HS-27A (cell line): Measurements from ENCODE around the gene ZDHHC14.
"Not testable (repeated sequence)": the region's sequence is repeated elsewhere in the genome, so short reads cannot be mapped to it uniquely, and the experiment has no call there.

ENCODE experiments used
- DNase-seq: peaks from one replicate; pipeline ENCODE4 v3.0.0-alpha.2; 2012; ENCODE audit warnings: low read depth, missing footprints

ZDHHC14 gene

DNA sequence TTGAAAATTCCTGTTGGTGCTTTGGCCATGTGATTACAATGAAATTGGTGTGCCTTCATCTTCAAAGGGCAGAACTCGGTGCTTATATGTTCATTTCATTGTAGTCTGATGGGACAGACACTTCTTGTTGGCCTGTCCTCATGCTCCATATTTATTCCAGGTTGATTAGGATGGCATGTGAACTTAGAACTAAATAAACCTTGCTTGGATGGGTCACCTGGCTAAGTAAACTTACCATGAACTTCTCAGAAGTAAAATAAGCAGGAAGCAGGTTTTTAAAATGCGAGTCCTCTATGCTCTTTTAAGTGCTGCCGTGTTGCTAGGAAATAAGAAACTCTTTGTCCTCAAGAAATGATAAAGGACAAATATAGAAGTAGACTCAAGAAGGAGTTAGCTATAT is 26.7 kb downstream of the ZDHHC14 start:
- DNase-seq = no peak

DNA sequence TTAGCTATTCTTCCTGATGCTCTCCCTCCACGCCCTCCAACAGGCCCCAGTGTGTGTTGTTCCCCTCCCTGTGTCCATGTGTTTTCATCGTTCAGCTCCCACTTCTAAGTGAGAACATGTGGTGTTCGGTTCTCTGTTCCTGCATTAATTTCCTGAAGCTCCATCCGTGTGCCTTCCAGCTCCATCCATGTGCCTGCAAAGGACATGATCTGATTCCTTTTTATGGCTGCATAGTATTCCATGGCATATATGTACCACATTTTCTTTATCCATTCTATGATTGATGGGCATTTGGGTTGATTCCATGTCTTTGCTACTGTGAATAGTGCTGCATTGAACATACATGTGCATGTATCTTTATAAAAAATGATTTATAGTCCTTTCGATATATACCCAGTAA is 27.4 kb downstream of the ZDHHC14 start:
- DNase-seq = not testable (repeated sequence)

DNA sequence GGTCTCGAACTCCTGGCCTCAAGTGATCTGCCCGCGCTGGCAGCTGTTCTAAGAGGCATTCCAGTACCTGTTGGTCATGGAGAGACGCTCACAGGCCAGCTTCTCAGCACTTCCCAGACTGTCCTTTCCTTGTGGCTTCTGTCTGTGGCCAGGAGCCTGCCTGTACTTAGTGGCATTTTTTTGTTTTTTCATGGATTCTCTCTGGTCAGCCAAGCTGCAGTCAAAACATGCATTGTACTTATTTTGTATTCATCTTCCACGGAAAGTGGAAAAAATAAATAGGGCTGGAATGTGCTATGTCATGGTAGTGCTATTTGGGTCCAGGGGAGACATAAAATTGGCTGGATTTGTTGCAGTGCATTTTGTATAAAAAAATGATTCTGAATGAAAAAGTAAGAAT is 29.1 kb downstream of the ZDHHC14 start:
- DNase-seq = no peak

DNA sequence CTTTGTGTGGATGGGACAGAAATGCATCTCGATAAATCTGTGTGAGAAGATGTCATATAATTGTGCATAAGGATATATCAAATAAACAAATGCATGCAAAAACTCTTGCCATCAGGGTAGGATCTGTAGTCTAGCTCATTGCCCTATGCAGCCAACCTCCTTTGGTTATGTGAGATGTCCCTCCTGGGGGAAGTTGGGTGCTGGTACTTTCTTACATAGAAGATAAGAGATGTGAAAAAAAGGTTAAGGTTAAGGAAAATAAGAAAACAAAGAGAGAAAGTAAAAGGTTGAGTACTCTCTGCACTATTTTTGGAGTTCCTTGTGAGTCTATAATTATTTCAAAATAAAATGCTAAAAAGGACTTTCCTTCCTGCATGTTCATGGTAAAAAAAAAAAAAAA is 30.4 kb downstream of the ZDHHC14 start:
- no peak for DNase-seq

DNA sequence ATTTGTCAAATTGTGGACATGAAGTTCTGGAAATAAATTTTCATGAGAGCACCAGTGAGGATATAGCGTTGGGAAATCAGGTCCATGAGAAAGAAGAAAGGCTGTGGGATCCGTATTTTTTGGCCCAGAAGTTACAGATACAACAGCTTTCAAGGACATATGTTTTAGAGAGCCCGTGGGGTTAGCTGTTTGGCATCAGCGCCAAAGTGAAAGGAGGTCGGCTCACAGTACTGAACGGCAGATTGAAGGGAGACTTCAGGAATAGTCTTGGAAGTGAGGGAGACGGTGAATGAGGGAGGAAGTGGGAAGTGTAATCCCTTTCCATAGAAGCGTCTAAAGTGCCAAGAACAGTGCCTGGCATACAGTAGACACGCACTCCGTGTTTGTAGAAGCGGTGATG is 31.8 kb downstream of the ZDHHC14 start:
- DNase-seq = no peak

DNA sequence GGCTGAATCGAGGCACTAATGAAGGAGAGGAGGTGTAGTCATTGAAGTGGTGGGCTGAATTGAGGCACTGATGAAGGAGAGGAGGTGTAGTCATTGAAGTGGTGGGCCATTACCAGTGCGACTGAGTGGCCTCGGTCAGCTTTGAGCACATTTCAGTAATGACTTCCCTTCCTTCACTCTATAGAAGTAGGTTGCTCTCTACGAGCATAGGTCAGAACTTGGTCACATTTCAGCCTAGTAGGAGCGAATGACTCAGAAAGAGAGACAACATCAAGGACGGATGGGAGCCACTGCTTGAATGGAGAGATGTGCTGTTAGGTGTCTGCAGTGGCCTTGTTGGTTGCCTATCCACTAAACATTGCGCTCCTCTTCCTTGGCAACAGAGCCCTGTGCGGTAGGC is 39.5 kb downstream of the ZDHHC14 start:
- no peak for DNase-seq

DNA sequence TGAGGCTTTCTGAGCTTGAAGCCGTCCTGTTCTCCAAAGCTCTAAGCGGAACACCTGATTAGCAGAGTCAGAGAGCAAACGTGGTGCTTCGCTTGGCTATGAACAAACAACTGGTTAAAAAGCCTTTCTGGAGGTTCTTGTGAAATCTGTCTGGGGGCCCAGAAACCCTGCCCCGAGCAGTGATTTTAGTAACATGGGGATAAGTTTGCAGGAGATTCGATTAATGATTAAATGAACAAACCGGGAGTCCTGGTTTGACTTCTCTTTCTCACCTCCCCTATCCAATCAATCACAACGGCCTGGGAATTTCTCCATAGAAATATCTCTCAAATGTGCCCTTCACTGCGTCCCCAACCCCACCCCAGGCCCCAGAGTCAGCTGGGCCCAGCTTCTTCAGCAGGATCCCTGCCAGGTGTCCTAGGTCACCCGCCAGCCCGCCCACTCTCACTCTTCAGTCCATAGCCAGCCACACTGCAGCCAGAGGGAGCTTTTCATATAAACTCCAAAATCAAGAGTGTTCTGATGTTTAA is 43.6 kb downstream of the ZDHHC14 start:
- no peak for DNase-seq

DNA sequence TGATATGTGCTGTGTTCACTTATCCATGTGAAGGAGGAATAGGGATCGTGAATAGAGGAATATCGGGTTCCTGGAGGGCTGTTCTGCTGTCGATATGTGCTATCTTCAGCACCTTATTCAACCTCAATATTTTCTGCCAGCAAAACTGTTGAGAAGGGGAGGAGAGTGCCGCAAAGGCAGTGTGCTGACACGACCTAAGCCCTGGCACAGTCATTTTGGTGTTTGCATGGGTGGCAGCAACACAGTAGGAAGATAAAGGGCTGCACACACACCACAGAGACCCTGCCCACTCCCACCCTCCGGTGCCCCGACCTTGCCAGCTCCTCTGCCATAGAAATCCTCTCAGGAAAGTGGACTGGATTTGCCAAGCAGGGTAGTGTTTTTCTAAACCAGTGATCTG is 47.0 kb downstream of the ZDHHC14 start:
- no peak for DNase-seq

DNA sequence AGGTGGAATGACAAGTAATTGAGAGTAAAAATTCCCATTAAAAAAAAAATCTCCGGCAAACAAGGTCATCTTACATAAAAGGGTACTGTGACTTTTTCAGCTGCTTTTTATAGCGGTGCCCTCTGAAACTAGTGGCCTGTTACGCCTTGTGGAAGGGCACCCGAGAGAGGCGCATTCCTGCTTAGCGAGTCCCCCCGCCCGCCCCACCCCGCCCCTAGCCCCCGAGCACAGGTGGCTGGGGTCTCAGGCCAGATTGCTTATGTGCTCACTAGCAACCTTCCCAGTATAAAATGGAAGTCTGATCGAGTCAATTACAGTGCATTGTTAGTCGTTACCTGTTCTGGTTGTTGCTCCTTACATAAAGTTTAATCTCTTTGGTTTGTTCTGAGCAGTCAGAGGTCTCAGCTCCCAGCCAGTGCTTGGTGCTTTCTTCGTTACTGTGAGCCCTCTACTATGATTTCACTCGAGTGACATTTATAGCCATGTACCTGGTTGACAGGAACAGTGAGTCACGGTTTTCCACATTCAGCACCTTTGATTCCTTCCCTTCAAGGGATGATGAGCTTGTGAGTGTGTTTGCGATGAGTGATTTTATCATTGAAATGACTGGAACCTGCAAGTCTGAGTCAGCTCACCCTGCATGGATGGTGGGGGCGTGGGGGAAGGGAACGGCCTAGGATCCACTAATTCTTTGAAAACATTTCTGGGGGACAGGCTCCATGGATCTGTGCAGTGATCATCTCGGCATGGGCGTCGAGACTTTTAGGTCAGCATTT is 47.6 kb downstream of the ZDHHC14 start:
- no peak for DNase-seq

DNA sequence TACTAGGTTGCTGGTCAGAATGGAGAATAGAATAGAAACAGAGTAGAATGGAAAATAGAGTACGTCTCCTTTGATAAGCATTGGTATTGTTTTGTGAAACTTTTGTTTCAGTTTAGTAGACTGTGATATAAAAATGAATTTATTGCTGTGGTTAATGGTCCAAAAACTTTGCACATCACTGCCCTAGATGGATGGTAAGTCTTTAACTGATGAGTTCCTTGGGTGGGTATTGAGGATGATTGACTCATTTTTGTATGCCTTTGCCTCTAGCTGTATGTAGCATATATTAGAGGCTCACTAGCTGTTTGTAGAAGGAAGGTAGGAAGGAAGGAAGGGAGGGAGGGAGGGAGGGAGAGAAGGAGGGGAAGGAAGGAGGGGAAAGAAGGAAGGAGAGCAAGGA is 48.3 kb downstream of the ZDHHC14 start:
- DNase-seq = no peak

DNA sequence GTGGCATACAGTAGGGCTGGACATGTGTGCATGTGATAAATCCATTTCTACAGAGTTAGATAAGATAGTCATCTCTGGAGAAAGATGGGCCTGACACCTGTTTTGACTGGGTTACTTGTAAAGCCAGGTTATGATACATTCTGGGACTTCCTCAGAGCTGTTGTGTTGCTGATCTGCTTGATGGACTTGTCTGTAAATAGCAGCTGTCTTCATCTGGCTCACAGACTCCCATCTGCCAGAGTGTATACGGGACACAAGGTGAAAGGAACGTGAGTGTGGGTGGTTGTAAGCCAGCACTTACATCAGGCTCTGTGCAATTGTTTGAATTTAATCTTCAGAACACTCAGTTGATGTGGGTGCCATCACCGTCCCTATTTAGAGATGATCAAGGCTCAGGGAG is 49.8 kb downstream of the ZDHHC14 start:
- no peak for DNase-seq

DNA sequence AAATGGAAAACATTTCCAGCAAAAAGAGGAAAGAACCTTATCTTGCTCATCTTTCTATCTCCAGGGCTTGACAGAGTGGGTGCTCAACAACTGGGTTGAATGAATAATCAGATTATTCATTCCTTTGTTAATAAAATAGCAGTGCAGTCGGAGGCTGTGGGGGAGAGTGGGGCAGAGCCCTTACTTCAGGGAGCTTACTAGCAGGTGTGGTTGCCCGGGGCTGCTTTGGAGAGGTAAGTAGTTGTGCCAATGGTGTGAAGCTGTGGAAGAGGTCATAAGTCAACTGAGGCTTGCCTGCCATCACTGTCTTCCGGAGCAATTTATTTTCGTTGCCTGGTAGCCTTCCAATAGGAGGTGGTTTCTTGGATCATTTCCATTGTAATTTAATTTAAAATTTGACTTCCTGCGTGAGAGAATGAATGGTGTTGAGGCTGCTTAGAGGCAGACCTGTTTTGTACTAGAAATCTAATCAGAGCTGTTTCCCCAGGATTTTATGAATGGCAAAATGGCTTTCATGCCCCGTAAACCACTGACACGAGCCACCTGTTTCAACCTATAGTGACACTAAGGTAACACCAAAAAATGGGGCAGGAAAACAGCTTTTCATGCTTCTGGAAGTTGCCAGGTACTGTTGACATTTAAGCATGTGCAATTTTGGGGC is 51.4 kb downstream of the ZDHHC14 start:
- DNase-seq = no peak

DNA sequence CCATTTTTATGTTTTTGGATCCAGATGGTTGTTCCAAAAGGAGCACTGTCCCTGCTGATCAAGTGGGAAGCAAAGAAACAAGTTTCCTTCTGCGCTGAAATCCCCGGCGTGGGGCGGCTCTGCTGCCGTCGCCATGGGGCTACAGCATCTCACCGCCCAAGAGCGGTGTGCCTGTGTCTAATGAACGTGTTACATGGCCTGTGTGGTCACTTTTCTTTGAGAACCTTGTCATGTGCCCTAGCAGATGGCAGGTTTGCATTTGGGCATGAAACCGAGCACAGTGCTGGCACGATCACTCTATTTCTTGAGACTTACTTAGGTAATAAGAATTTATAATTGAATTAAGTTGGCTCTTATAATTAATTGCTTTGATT is 51.9 kb downstream of the ZDHHC14 start:
- no peak for DNase-seq

DNA sequence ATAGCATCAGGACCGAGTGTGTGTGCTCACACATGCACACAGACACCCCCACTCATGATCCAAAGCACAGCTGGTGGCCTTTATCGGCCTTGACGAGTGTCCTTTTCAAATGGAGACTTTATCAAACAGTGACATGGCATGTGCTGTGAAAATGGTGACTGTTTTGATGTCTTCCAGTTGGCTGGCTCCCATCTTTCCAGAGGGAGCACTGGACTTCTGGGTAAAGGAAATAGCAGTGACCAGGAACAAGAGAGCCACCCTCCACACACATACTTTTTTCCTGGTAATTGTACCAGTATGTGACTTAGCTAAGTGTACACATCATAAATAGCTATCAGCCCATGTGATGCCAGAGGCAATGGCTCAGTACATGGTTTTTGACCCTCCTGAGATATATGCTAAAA is 52.7 kb downstream of the ZDHHC14 start:
- DNase-seq = no peak

DNA sequence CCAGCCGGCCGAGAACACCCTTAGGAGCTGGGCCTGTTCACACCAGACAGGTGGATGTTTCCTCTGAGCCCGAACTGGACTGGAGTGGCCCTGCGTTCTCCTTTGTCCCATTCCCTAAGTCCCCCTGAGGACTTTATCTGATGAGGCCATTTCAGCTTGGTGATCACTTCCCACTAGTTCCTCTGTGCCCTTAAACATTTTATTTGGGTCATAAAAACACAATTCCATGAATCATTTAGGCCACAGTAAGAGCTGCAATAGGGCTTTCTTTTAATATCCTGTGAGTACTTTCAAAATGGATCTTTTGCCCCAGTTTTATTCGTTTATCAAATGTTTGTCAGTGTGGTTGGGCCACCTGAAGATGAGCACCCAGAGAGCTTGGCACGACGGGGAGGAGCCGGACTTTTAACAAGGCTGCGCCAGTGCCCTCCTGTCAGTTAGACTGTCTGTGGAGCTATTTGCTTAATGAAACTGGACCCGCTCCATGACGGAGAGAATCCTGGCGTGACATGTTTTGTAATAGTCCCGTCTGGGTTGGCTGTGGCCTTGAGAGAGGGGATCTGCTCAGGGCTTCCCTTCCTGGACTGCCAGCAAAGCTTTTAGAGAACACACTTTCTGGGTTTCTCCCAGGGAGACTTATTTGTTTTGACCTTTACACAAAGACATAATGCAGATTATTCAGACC is 53.5 kb downstream of the ZDHHC14 start:
- DNase-seq = no peak

DNA sequence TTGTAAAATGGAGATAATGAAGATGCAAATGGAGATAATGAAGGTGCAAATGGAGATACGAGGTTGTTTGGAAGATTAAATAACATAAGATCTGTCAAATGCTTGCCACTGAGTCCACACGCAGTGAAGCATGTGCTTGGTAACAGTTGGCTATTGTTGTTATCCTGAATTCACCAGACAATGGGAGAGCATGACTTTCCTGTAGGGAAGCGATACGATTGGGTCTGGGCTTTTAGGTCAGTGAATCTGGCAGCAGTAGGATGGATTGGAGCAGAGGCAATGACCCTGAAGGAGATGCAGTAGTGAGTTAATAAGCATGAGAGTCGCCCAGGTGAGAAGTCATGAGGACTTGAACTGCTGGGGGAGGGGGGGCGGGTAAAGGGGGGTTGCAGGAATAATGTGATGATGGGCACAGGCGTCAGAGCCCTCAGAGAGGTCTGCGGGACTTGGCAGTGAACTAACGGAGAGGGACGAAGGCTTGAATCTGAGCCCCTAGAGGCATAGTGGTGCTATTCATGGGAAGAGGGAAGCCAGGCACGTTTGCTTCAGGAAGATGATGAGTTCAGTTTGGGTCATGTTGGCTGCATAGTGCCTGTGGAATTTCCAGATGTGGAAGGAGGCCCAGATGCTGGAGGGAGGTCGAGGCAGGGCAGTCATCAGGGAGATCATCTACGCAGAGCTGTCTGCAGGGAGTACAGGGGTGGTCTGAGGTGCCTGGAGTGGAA is 55.4 kb downstream of the ZDHHC14 start:
- DNase-seq = no peak

DNA sequence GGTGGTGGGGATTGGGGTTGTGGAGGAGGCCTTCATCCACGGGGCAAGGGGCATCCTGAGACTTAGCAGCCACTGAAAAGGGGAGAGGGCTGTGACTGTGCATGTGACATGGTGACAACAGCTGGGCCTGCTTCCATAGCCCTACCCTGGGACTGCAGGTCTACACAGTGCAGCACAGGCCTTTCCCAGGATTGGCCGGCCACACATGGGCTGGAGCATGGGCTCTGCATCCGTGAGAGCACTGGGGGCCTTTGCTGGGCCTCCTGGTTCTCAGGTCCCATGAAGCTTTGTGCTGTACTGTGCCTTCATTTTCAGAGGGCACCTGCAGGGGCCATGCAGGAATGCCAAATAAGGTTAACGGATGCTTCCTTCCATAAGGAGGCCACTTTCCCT is 56.0 kb downstream of the ZDHHC14 start:
- DNase-seq = no peak

DNA sequence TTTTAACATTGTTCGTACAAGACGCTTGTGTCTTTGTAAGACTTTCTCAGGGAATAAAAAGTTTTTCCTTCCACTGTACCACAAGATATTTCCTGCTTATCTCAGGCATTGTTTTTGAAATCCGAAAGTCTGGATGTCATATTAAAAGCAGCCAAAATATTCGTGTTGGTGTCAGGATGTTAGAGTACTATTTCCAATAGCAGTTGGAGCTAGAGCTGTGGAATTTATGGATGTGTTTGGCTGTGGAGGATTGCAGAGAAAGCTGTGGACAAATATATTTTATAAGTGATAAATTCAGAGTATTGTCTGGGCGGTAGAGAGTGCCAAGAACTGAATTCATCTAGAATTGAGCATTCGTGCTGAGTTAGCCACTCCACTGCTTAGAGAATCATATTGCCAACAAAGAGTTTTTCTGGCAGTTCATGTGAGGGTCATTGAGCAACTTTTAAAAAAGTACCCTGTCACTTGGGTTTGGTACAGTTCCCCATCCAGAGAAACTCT is 57.7 kb downstream of the ZDHHC14 start:
- DNase-seq = no peak

DNA sequence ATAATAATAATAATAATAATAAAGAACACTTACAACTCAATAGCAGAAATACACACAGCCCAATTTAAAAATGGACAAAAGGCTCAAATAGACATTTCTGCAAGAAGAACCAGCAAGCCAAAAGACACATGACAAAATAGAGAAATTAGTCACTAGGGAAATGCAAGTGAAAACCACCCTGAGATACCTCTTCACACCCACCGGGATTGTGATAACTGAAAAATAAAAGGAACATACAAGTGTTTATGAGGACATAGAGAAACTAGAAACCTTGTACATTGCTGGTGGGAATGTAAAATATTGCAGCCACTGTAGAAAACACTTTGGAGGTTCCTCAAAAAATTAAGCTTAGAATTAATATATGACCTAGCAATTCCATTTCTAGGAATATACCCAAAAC is 59.2 kb downstream of the ZDHHC14 start:
- no peak for DNase-seq

DNA sequence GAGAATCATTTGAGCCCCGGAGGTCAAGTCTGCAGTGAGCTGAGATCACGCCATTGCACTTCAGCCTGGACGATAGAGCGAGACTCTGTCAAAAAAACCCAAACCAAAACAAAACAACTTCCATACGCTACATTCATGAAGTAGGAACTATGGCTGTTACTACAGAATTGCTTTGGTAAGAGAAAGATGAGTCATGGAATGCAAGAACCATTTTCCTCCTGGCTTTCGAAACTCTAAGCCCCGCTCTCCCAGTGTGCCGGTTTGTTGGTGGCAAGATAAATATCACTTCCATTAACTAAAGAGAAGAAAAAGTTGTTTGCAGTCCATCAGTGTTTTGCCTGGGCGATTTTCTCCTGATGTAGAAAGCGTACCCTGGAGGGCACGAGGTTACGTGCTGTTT is 61.3 kb downstream of the ZDHHC14 start:
- no peak for DNase-seq

DNA sequence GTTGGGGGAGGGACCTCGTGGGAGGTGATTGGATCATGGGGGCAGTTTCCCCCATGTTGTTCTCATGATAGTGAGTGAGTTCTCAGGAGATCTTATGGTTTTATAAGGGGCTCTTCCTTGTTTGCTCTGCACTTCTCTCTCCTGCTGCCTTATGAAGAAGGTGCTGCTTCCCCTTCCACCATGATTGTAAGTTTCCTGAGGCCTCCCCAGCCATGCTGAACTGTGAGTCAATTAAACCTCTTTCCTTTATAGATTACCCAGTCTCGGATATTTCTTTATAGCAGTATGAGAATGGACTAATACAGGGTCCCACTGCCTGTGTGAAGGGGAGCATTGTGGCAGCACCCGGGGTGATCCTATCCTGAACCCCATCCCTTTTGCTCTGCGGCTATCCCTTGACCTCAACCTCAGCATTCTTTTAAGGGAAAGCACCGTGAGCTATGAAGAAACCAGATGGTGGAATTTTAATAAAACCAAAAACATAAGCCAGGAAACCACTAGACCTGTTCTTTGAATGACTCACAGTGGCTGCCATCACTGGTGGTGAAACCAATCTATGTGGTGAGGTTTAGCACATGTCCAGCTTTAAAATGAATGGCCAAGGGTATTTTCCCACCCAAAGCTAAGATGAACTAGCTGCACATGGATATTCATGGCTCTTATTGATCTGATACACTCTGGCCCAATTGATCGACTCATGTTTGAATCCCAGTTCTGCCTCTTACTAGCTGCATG is 62.2 kb downstream of the ZDHHC14 start:
- DNase-seq = peak; percentile 40
